HG03439 (cell line): ENCODE results near the gene GALK1.

Source experiments
- ATAC-seq: cut with Tn5 transposase; IDR thresholded peaks from one replicate; pipeline ENCODE4 v1.9.1; 2021; ENCODE audit warnings: mild to moderate bottlenecking, moderate library complexity; ENCODE audit not compliant: unreplicated experiment

The GALK1 gene

DNA sequence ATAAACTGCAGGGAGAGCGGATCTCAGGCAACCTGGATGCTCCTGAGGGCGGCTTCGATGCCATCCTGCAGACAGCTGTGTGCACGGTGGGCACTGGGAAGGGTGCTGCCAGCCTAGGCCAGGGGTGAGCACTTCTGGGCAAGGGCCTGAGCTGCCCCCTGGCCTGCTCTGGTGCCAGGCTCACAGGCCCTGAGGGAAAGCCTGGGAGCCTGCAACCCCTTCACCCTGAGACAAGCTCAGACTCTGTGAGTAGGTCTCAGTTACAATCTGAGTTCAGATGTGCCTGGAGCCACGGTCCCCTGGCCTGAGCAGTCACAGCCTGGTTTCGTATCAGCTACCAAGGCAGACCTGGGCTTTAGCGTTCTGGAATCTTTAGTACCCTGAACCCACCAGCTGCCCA is 35.6 kb downstream of the GALK1 start:
- ATAC-seq = no peak

GRCh38 chr17:75727391-75727790 is 37.6 kb downstream of the GALK1 start:
- ATAC-seq = no peak

DNA sequence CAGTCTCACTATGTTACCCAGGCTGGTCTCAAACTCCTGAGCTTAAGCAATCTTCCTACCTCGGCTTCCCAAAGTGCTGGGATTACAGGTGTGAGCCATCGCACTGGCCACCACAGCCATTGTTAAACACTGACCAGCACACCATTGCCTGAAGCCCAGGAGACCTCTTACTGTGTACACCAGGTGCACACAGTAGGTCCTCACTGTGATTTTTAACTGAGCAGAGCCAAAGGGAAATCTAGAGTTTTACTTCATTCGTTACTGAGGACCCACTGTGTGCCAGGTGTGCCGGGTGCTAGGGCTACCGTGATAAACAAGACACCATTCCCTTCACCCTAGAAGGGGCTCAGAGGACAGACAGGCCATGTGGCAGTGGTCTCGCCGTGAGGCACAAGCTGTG is 39.5 kb downstream of the GALK1 start:
- no peak for ATAC-seq

GRCh38 chr17:75724016-75725003 is 40.7 kb downstream of the GALK1 start:
- no peak for ATAC-seq

DNA sequence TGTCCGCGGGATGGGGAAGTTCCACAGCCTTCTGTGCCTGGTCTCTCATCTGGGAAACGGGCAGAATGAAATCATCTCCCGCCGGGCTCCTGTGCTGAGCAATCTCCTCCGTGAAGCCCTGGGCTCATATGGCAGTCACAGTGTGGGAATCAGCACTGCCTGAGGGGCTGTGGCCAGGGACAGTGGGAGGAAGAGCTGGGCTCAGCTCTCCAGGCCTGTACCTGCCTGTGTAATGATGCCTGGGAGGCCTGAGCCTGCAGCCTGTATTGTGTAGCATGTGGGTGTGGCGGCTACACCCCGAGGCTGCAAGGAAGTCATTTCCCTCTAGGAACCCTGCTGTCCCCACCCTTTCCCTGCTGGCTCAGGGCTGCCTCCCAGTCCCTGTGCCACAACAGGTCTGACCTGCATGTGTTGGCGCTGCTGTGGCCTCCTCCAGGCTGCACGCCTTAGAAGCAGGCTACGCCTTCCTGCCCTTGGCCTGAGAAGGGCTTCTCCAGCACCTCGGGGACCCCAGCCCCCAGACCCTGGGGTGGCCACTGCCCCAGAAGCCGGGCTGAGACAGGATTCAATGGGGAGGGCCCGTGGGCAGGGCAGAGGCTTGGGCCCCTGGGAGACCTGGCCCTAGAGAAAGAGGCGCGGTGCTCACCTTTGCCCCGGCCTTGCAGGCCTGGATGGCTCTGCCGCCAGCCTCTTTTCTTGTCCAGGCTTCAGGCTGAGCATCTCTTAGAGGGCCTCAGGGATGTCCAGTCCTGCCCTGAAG is 41.6 kb downstream of the GALK1 start:
- no peak for ATAC-seq

- no peak for ATAC-seq
Observed at GRCh38 chr17:75722542-75723095, 42.4 kb downstream of the GALK1 start.

DNA sequence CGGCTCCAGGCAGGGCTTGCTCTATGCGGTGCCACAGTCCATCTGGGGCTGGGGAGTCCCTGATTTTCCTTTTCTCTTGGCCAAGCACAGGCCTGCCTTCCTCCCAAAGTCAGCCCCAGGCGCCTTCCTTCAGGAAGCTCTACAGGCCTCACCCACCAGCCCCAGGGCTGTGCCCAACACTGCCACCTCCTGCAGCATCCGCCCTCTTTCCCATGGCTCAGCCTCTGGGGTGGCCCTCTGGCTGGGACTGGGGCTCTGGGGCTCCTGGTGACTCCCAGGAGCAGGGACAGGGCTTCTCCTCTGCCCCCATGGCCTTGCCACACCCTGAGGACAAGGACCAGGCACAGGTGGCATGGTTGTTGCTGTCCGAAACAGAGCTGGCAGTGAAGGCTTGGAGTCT is 42.9 kb downstream of the GALK1 start:
- no peak for ATAC-seq

GRCh38 chr17:75721463-75722011 is 43.5 kb downstream of the GALK1 start:
- ATAC-seq = no peak

DNA sequence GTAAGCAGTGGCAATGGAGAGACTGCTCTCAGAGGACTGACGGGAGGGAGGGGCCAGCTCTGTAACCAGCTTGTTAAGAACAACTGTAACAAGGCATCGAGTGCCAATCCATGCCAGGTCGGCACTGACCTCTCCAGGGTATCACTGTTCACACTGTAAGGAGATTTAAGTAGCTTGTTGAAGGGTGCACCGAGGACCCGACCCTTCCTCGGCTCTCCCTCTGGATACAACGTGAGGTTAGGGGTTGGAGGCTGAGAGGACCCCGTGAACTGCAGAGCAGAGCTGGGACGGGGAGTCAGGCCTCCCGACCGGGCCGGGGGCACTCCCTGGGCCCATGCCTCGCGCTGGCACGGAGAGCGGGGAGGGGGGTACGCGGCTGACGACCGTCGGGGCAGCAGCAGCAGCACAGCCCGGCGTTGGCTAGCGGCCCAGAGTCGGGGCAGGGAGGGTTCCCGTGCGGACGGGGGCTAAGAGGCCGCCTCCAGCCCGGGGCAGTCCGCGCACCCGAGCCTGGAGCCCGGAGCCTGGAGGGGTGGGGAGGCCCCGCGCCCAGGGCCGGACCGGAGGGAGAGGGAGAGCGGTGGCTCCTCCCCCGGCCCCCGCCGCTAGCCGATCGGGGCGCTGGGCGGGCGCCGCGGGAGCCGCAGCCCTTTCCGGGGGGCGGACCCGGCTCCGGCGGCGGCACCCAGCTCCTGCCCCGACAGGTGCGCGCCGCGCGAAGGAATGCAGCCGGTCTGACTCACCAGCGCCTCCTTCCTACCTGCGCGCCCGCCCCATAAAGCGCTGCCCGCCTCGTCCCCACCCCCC is 44.1 kb downstream of the GALK1 start, which contains the start of gene ITGB4:
Gene ITGB4 (plus strand): TSS at position 804 of the 807 bp plus-strand sequence. CDS start 3,245 bp downstream, outside the sequence.
- ATAC-seq = no peak

DNA sequence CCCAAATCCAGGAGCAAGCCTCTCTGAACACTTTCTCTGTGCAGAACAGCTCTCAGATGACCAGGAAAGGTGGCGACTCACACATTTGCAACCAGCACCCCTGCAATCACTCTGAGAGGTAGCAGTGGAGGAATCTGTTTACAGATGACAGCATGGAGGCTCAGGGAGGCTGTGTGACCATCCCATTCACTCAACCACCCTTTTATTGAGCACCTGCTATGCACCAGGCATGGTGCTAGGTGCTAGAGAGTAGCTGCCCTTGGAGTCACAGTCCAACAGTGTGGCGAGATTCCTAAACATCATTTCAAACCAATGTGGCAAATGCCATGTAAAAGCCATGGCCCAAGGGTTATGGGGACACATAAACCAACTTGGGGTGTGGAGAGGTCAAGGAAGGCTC is 45.3 kb downstream of the GALK1 start:
- ATAC-seq = no peak

DNA sequence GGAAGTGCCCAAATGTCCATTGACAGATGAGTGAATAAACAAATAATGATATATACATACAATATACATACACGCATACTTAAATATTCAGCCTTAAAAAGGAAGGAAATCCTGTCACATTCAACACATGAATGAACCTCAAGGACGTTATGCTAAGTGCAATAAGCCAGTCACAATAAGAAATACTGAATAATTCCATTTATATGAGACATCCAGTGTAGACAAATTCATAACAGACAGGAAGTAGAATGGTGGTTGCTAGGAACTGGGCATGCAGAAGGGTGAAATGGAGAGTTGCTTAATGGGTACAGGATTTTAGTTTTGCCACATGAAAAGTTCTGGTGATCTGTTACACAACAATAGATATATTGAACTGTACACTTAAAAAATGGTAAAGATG is 52.5 kb downstream of the GALK1 start:
- no peak for ATAC-seq
